ENCODE data around the gene TTC28. TPM values are rescaled to one million over a fixed set of nuclear protein-coding genes. Genes with fewer than 3 reads are reported as not detected.

TTC28 gene
- polyA plus RNA-seq, 1 donor from 2014 or later = 14.8 TPM

DNA sequence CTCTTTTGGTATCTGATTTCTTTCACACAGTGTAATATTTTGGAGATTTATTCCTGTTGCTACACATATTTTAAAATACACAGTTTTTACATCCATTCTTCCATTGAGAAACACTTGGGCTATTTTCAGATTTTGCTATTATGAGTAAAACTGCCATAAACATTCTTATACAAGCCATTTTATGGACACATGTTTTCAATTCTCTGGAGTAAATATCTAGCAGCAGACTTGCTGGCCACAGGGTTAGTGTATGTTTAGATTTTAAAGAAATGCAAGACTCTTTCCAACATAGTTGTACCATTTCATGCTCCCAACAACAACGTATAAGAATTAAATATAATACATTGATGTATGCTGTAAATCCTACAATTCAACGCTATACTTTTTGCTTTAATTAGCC is 399.8 kb downstream of the TTC28 start:
- no peak overlapping the region for H2AFZ ChIP-seq (ENCODE audit: low read depth, low read length)

DNA sequence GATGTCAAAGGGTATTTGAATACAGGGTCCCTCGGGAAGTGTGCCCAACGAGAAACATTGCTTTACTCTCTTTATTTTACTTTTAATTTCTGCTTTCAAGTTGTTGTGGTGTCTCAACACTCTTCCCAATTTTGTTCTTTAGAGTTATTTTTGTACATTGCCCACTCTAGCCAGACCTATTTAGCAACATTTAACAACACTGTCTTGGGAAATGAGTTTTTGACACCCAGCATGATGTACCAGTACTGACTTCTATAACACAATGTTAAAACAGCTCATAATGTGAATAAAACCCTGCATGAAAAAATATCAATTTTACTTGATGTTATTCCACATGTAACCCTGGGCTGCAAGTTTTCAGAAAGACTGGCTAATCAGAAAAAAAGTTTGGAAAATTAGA is 410.4 kb downstream of the TTC28 start:
- TF ChIP-seq SMC3 (conservative IDR thresholded peaks at IDR 0.05; ENCODE audit: poor library complexity) = no peak
- TF ChIP-seq EZH2 (IDR thresholded peaks at IDR 0.05; ENCODE audit: borderline replicate concordance, insufficient read depth, low read length, poor library complexity, severe bottlenecking) = no peak
- TF ChIP-seq RAD21 (conservative IDR thresholded peaks at IDR 0.05) = no peak
- no peak for TF ChIP-seq POLR2AphosphoS5 (IDR thresholded peaks at IDR 0.05)
- TF ChIP-seq MXI1 (conservative IDR thresholded peaks at IDR 0.05; ENCODE audit: poor library complexity, severe bottlenecking) = no peak
- TF ChIP-seq TAF1 (IDR thresholded peaks at IDR 0.05; ENCODE audit: low read depth) = no peak
- no peak for TF ChIP-seq EP300 (conservative IDR thresholded peaks at IDR 0.05; ENCODE audit: poor library complexity, severe bottlenecking)
- no peak overlapping the region for H3K9ac ChIP-seq (ENCODE audit: low read length)
- H3K4me2 ChIP-seq (ENCODE audit: low read length) = no peak overlapping the region
- no peaks in the 10 kb centered on the region for H3K9me3 ChIP-seq (ENCODE audit: low read length)
- no peaks in the 10 kb centered on the region for H3K27me3 ChIP-seq (ENCODE audit: insufficient read depth, low read depth, low read length)
- H2AFZ ChIP-seq (ENCODE audit: low read depth, low read length) = no peak overlapping the region
- H3K27ac ChIP-seq (ENCODE audit: low read length) = no peak overlapping the region
- H3K4me3 ChIP-seq (ENCODE audit: low read length) = no peak overlapping the region
- H4K20me1 ChIP-seq (ENCODE audit: insufficient read depth) = no peaks in the 10 kb centered on the region
- no peaks in the 10 kb centered on the region for H3K36me3 ChIP-seq (ENCODE audit: insufficient read depth, low read length)
- no peaks in the 10 kb centered on the region for H3K9me2 ChIP-seq (ENCODE audit: insufficient read depth, low read length)
- no peaks in the 10 kb centered on the region for H3F3A ChIP-seq (ENCODE audit: insufficient read depth, low read length, poor library complexity, severe bottlenecking)
- H3K79me2 ChIP-seq (replicated peaks; ENCODE audit: insufficient read depth, low read length) = peaks cover 9% of the 10 kb centered on the region

More for the DNA sequence above, 399.8 kb downstream of the TTC28 start:
- H3K4me2 ChIP-seq (ENCODE audit: low read length) = no peak overlapping the region
- no peak overlapping the region for H3K9ac ChIP-seq (ENCODE audit: low read length)
- no peak overlapping the region for H3K27ac ChIP-seq (ENCODE audit: low read length)
- no peaks in the 10 kb centered on the region for H3K36me3 ChIP-seq (ENCODE audit: insufficient read depth, low read length)
- H4K20me1 ChIP-seq (ENCODE audit: insufficient read depth) = no peaks in the 10 kb centered on the region
- no peaks in the 10 kb centered on the region for H3K9me3 ChIP-seq (ENCODE audit: low read length)
- no peak for TF ChIP-seq EZH2 (IDR thresholded peaks at IDR 0.05; ENCODE audit: borderline replicate concordance, insufficient read depth, low read length, poor library complexity, severe bottlenecking)
- no peak for TF ChIP-seq EP300 (conservative IDR thresholded peaks at IDR 0.05; ENCODE audit: poor library complexity, severe bottlenecking)
- TF ChIP-seq RAD21 (conservative IDR thresholded peaks at IDR 0.05) = no peak
- TF ChIP-seq TAF1 (IDR thresholded peaks at IDR 0.05; ENCODE audit: low read depth) = no peak
- no peak for TF ChIP-seq REST (IDR thresholded peaks at IDR 0.05; ENCODE audit: borderline replicate concordance)
- no peak for TF ChIP-seq POLR2AphosphoS5 (IDR thresholded peaks at IDR 0.05)
- no peak for TF ChIP-seq SMC3 (conservative IDR thresholded peaks at IDR 0.05; ENCODE audit: poor library complexity)
- no peak for TF ChIP-seq CTCF (IDR thresholded peaks at IDR 0.05; ENCODE audit: poor library complexity, severe bottlenecking)
- no peak for TF ChIP-seq MXI1 (conservative IDR thresholded peaks at IDR 0.05; ENCODE audit: poor library complexity, severe bottlenecking)
- no peaks in the 10 kb centered on the region for H3K27me3 ChIP-seq (ENCODE audit: insufficient read depth, low read depth, low read length)
- no peaks in the 10 kb centered on the region for H3F3A ChIP-seq (ENCODE audit: insufficient read depth, low read length, poor library complexity, severe bottlenecking)
- no peak overlapping the region for H3K4me3 ChIP-seq (ENCODE audit: low read length)
- no peaks in the 10 kb centered on the region for H3K9me2 ChIP-seq (ENCODE audit: insufficient read depth, low read length)
- no peaks in the 10 kb centered on the region for H3K79me2 ChIP-seq (replicated peaks; ENCODE audit: insufficient read depth, low read length)

Data from neural cell (in vitro differentiated cells).